ENCODE data around the gene SERPINB2.

- TF ChIP-seq EZH2 (IDR thresholded peaks at IDR 0.05; ENCODE audit: borderline replicate concordance, low read depth, low read length, poor library complexity, severe bottlenecking) = no peak
- no peak for TF ChIP-seq CTCF (conservative IDR thresholded peaks at IDR 0.05; ENCODE audit: low read depth, low read length)
Measured at GRCh38 chr18:63940008-63940407, 52.5 kb downstream of the SERPINB2 start.
